GM19372 (cell line): ENCODE measurements around the gene CFAP73.

Source experiments
- ATAC-seq: cut with Tn5 transposase; IDR thresholded peaks from one replicate; pipeline ENCODE4 v1.9.1; 2021; ENCODE audit warnings: mild to moderate bottlenecking, low read depth, moderate library complexity; ENCODE audit not compliant: unreplicated experiment

The CFAP73 gene

GRCh38 chr12:113207613-113208040, 58.1 kb downstream of the CFAP73 start:
- peak; percentile 1 for ATAC-seq

- peak; percentile 78 for ATAC-seq
Measured at GRCh38 chr12:113208041-113208934, 58.8 kb downstream of the CFAP73 start.
